Upper lobe of left lung (tissue), 6 donors: Measurements from ENCODE around the gene AHNAK. TPM values are rescaled to one million over a fixed set of nuclear protein-coding genes. Genes with fewer than 3 reads are reported as not detected.

ENCODE experiments used
- ATAC-seq, 2 donors: fragments of 200-7000 bp; cut with Tn5 transposase; one replicate each; pipeline ENCODE4 v1.9.1; 2022; ENCODE audit warnings: mild to moderate bottlenecking in 2 of 2, moderate library complexity in 2 of 2; ENCODE audit not compliant: low FRiP score in 2 of 2
- DNase-seq, 2 donors: peaks; one replicate each; pipeline ENCODE4 v3.0.0-alpha.2; 2019 to 2020
- H3K27ac ChIP-seq, 4 donors: fragments of 200-600 bp; sonication (generic); one replicate each; pipeline ENCODE4 v1.5.1; 2016 to 2019
- H3K27me3 ChIP-seq, 4 donors: fragments of 200-600 bp; sonication (generic); one replicate each; pipeline ENCODE4 v1.5.1; 2017 to 2019
- H3K36me3 ChIP-seq, 4 donors: fragments of 200-600 bp; sonication (generic); one replicate each; pipeline ENCODE4 v1.5.1; 2016 to 2019
- H3K4me1 ChIP-seq, 4 donors: fragments of 200-600 bp; sonication (generic); one replicate each; pipeline ENCODE4 v1.5.1; 2018 to 2019
- H3K4me3 ChIP-seq, 4 donors: fragments of 200-600 bp; sonication (generic); one replicate each; pipeline ENCODE4 v1.5.1; 2017 to 2019; ENCODE audit warnings: mild to moderate bottlenecking in 2 of 4, moderate library complexity in 1 of 4
- H3K9me3 ChIP-seq, 4 donors: fragments of 200-600 bp; sonication (generic); one replicate each; pipeline ENCODE4 v1.5.1; 2018 to 2019
- EP300 ChIP-seq, 4 donors: sonication (generic); formaldehyde crosslinking; IDR thresholded peaks; one replicate each; pipeline ENCODE4 v1.5.1; 2017; ENCODE audit warnings: antibody characterized with exemption in 4 of 4, control low read depth in 2 of 4
- POLR2A ChIP-seq, 4 donors: fragments of 450-650 bp; IDR thresholded peaks; one replicate each; pipeline ENCODE4 v1.5.1; 2016 to 2017; ENCODE audit warnings: antibody characterized with exemption in 4 of 4, mild to moderate bottlenecking in 2 of 4
- POLR2AphosphoS5 ChIP-seq, 2 donors: sonication (generic); formaldehyde crosslinking; IDR thresholded peaks; one replicate each; pipeline ENCODE4 v1.5.1; 2017; ENCODE audit warnings: antibody characterized with exemption in 2 of 2
- WGBS, 2 donors: methylation state at CpG; one replicate each; pipeline ENCODE4 v1.1.5; 2017 to 2018; 5-methylcytosine and 5-hydroxymethylcytosine counted together
- total RNA-seq, 6 donors: library from RNA; depleted of rRNA in 4 of 6; stranded (reverse); fragments of >200 nt in 4 of 6; gene quantifications; one replicate each; pipeline versions ENCODE4 v1.1.0 to v1.2.1, GENCODE V29; 2016 to 2021
- TF ChIP-seq, protein P1 (sequence below), 6 experiments: fragments of 450-650 bp in 4 of 6; fragments of 200-600 bp in 2 of 6; sonication (generic) in 2 of 6; IDR thresholded peaks; one replicate each; pipeline ENCODE4 v1.5.1; 2016 to 2019; ENCODE audit warnings: antibody characterized with exemption in 6 of 6
- donor health status: DM: no; HTN: no; CAD: no; lungs with moderate emphysema.
- donor health status: DM: no; HTN: yes; CAD: no; lungs with severe emphysema.

Gene AHNAK
- total RNA-seq, 6 donors from 2014 or later: 583 to 1,153 (median 829) TPM

DNA sequence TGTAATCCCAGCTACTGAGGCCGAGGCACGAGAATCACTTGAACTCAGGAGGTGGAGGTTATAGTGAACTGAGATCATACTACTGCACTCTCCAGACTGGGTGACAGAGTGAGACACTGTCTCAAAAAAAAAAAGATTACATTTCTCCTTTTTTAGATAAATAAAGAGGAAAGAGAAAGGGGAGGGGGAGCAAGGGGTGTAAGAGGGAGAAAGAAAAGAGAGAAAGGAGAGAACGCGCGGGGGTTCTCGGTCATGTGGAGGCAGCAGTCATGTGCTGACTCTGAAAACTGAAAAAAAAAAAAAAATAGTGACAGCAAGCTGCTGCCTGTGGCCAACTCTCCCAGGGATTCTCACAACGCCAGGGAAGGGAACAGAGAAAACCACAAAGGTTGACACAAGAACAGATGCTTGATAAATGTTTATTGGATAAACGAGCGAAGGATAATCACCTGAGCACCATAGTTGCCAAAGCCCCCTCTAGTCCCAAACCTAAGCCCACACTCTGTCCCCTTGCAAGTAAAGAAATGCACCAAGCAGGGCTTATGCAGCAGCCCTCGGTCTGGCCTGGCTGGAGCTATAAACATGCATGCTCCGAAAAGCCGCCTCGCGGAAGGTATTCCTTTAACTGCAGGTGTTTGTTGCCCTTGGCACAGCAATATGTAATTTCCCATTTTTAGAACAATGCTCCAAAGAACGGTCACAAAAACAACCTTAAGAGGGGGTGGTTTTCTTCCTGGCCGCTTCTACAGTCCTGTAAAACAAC, 113.3 kb downstream of the AHNAK start:
- Histone ChIP-seq H3K36me3 (no peaks in the 10 kb centered on the region), H3K27me3 (no peaks in the 10 kb centered on the region), H3K4me1 (peaks cover 18 to 38% (median 22%) of the 10 kb centered on the region in 4 donors), H3K4me3 (no peak overlapping the region), H3K27ac (peak overlapping the region in 3 of 4 donors; percentile 28 to 66 (median 63)), H3K9me3 (no peaks in the 10 kb centered on the region)
- TF ChIP-seq POLR2AphosphoS5 (IDR thresholded peaks at IDR 0.05): no peak
- TF ChIP-seq, protein P1, sequence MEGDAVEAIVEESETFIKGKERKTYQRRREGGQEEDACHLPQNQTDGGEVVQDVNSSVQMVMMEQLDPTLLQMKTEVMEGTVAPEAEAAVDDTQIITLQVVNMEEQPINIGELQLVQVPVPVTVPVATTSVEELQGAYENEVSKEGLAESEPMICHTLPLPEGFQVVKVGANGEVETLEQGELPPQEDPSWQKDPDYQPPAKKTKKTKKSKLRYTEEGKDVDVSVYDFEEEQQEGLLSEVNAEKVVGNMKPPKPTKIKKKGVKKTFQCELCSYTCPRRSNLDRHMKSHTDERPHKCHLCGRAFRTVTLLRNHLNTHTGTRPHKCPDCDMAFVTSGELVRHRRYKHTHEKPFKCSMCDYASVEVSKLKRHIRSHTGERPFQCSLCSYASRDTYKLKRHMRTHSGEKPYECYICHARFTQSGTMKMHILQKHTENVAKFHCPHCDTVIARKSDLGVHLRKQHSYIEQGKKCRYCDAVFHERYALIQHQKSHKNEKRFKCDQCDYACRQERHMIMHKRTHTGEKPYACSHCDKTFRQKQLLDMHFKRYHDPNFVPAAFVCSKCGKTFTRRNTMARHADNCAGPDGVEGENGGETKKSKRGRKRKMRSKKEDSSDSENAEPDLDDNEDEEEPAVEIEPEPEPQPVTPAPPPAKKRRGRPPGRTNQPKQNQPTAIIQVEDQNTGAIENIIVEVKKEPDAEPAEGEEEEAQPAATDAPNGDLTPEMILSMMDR (IDR thresholded peaks at IDR 0.05): no peak
- no peak for TF ChIP-seq EP300 (IDR thresholded peaks at IDR 0.05)
- no peak for TF ChIP-seq POLR2A (IDR thresholded peaks at IDR 0.05)
- DNase-seq (no peak), ATAC-seq (no peak)
- 55 to 59% methylated on average over 16 of the region's 16 CpGs for WGBS, 2 donors

DNA sequence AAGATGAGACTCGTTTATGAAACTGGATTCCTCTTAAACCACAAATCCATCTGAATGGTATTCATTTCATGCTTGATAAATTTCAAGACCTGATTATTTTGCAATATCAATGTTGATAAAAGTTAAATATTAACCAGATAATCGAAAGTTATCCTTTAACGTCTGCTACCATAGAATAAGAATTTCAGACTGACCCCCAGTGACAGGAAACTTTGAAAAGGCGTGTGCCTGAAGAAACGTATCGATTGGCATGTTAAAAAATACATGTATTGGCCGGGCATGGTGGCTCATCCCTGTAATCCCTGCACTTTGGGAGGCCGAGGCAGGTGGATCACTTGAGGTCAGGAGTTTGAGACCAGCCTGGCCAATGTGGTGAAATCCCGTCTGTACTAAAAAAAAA, 113.9 kb downstream of the AHNAK start:
- Histone ChIP-seq H3K27me3 (no peaks in the 10 kb centered on the region), H3K4me3 (no peak overlapping the region), H3K36me3 (no peaks in the 10 kb centered on the region), H3K4me1 (peaks cover 18 to 38% (median 22%) of the 10 kb centered on the region in 4 donors), H3K27ac (no peak overlapping the region), H3K9me3 (no peaks in the 10 kb centered on the region)
- no peak for ATAC-seq
- no peak for DNase-seq
- TF ChIP-seq, protein P1 (IDR thresholded peaks at IDR 0.05): no peak
- TF ChIP-seq EP300 (IDR thresholded peaks at IDR 0.05) (no peak), POLR2A (IDR thresholded peaks at IDR 0.05) (no peak), POLR2AphosphoS5 (IDR thresholded peaks at IDR 0.05) (no peak)
- 72 to 73% methylated on average over 9 of the region's 9 CpGs for WGBS, 2 donors

DNA sequence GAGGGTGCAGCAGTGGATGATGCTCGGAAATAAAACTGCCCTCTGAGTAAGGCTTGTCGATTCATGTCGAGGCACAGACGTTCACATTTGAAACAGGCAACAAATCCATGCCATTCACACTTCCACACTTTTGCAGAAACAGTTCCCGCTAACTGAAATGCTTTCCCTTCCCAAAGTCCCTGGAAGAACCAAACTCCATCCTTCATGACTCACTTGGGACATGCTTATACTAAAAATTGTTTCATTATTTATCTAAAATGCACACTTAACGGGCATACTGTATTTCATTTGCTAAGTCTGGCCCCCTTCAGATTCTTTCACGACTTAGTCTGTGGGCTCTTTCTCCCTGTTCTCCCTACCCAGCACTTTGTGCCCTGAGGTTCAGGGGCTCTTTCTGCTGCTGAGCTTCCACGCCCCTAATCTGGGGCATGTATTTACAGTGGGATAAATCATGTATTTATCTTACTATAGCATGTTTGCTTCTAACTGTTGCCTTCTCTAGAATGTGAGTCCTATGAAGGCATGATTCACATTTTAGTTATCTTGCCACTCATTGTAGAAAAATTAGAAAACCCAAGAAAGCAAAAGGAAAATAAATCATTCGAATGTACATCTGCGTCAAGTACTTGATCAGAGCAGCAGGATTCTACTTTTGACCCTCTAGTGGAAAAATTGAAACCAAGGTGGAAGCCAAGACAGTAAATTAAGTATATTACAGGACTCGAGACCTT, 115.3 kb downstream of the AHNAK start:
- Histone ChIP-seq H3K36me3 (no peaks in the 10 kb centered on the region), H3K9me3 (no peaks in the 10 kb centered on the region), H3K4me3 (no peak overlapping the region), H3K27me3 (no peaks in the 10 kb centered on the region), H3K4me1 (peaks cover 18 to 43% (median 22%) of the 10 kb centered on the region in 4 donors), H3K27ac (no peak overlapping the region)
- no peak for DNase-seq
- TF ChIP-seq POLR2AphosphoS5 (IDR thresholded peaks at IDR 0.05) (no peak), POLR2A (IDR thresholded peaks at IDR 0.05) (no peak), EP300 (IDR thresholded peaks at IDR 0.05) (no peak)
- TF ChIP-seq, protein P1 (IDR thresholded peaks at IDR 0.05): no peak
- ATAC-seq: no peak
- WGBS, 2 donors: 71 to 73% methylated on average over 10 to 11 of the region's 11 CpGs

DNA sequence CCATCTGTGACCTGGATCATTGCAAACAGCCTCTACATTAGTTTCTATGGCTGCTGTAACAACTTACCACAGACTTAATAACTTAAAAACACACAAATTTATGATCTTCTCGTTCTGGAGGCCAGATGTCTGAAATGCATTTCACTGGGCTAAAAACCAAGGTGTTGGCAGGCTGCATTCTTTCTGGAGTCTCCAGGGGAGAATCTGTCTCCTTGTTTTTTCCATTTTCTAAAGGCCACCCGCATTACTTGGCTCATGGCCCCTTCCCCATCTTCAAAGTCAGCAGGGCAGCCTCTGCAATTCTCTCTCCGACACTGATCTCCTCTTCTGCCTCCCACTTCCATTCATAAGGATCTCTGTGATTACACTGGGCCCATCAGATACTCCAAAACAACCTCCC, 116.2 kb downstream of the AHNAK start:
- TF ChIP-seq, protein P1 (IDR thresholded peaks at IDR 0.05): no peak
- no peak for TF ChIP-seq POLR2AphosphoS5 (IDR thresholded peaks at IDR 0.05)
- TF ChIP-seq POLR2A (IDR thresholded peaks at IDR 0.05): no peak
- TF ChIP-seq EP300 (IDR thresholded peaks at IDR 0.05): no peak
- Histone ChIP-seq H3K4me1 (peaks cover 16 to 41% (median 19%) of the 10 kb centered on the region in 4 donors), H3K9me3 (no peaks in the 10 kb centered on the region), H3K36me3 (no peaks in the 10 kb centered on the region), H3K4me3 (no peak overlapping the region), H3K27ac (no peak overlapping the region), H3K27me3 (no peaks in the 10 kb centered on the region)
- ATAC-seq (no peak), DNase-seq (no peak)
- WGBS, 2 donors: 75 to 77% methylated on average over 3 of the region's 3 CpGs
